HG03135 (cell line): ENCODE data around the gene PLEK.
A peak's percentile ranks its signal among the peaks of the same experiment; 100 is the strongest.

Experiments
- ATAC-seq: cut with Tn5 transposase; IDR thresholded peaks from one replicate; pipeline ENCODE4 v1.9.1; 2021; ENCODE audit warnings: mild to moderate bottlenecking, moderate library complexity; ENCODE audit not compliant: unreplicated experiment

The PLEK gene

GRCh38 chr2:68414452-68414851 is 49.4 kb downstream of the PLEK start:
- no peak for ATAC-seq

GRCh38 chr2:68414876-68415275 is 49.8 kb downstream of the PLEK start:
- no peak for ATAC-seq

GRCh38 chr2:68415521-68415920 is 50.4 kb downstream of the PLEK start:
- ATAC-seq = no peak

DNA sequence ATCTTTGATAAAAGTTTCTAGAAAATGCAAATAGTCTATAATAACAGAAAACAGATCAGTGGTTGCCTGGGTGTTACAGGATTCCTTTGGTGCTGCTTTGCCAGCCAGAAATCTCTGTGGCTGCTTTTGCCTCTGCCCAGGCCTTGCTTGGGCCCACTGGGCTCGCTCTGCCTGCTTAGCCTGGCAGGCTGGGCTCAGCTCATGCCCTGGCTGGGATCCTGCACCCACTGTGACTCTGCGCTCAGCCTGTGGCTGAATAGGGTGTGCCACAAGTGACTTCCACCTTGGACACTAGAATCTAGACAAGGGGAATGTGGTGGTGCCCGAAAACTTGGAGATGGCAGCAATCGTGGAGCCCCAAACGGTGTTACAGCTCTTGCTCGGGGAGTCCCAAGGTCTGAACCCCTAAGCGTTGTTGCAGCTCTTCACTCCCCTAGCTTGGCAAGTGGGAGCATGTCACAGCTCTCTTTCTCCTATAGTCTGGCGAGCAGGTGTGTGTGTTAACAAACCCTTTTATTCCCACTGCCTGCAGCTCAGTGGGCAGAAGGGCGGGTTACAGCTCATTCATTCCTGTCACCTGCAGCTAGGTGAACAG is 51.1 kb downstream of the PLEK start:
- ATAC-seq = no peak

GRCh38 chr2:68417926-68418325 is 52.8 kb downstream of the PLEK start:
- no peak for ATAC-seq

DNA sequence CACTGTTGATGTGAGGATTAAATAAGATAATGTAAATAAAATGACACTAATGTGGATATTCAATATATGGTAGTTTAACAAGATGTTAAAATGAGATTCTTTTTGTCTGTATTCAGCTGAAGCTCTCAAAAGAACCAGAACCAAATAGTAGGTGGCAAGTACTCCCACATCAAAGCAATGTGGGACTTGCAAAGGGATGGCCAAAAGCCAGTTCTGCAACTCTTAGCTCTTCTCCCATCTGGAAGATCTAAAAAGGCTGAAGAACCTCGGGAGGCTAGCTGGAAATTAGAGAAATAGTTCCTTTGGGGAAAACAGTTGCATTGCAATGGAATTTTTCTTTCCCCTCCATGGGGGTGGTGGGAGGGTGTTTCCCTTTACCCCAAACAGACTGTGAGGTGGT is 53.3 kb downstream of the PLEK start:
- no peak for ATAC-seq

- ATAC-seq = no peak
Measured at GRCh38 chr2:68418855-68419254, 53.8 kb downstream of the PLEK start.

GRCh38 chr2:68420254-68420910 is 55.3 kb downstream of the PLEK start:
- ATAC-seq = no peak

GRCh38 chr2:68423966-68424650 is 59.0 kb downstream of the PLEK start:
- peak; percentile 80 for ATAC-seq

DNA sequence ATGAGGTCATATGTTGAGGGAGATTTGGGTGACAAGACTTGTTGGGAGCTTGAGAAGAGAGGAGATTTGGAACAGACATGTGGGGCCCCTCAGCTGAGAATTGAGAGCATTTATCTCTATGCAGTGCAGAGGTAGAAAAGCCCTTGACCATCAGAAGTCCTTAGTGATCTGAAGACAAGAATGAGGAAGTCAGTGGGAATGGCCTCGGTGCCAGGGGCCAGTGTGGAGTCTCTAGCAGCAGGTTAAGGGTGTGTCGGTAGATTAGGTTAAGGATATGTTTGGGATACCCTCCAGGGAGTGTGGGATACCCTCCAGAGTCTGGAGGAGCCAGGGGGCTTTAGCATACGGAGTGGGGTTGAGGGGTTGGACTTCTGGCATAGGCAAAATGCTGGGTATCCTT is 60.4 kb downstream of the PLEK start:
- no peak for ATAC-seq

DNA sequence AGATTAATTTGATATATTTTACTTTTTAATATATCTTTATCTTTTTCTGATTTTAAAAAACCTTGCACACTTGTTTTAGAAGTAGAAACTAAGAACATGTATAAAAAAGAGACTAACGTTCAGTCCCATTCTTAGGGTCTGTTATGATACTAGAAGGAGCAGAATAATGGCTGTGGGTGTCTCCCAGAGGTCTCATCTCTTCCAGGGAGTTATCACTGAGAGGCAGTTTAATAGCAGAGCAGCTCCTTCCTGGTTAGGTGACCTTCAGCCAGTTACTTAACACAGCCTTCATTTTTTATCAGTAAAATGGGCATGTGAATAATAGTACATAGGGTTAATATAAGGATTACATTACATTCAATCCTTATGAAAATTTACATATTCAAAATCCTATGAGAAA is 61.4 kb downstream of the PLEK start:
- no peak for ATAC-seq

DNA sequence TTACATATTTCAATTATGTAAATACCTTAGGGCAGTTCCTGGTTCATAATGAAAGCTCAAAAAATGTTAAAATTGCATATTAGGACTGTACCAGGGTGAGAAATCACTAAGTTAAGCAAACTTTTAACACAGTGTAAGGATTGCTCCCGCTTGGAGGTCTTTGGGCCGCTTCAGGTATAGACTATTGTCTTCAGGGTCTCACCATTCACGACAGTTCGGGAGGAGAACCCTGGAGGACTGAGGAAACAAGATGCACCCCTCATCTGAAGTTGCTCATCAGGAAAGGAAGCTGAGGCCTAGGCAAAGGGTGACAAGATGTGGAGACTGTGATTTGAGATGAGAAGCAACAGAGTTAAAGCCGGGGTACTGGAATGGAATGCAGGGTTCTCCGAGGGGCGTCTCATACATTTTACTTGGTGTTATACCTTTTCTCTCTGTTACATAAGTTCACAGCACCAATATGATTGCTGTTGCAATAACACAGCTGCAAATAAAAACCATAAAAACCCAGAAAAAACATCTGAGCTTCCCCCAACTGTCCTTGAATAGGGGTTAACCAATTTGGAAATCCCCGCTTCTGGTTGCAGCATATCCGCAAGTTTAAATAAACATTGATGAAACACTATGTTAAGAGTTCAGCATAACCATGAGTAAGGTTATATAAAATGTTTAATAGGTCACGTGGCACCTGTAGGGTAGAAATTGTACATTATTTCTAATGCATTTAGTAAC is 61.9 kb downstream of the PLEK start:
- ATAC-seq = peak; percentile 39

- ATAC-seq = no peak
Measured at GRCh38 chr2:68428126-68428525, 63.0 kb downstream of the PLEK start.

- no peak for ATAC-seq
Measured at GRCh38 chr2:68428746-68429145, 63.7 kb downstream of the PLEK start.

GRCh38 chr2:68429311-68429826 is 64.3 kb downstream of the PLEK start:
- ATAC-seq = no peak

DNA sequence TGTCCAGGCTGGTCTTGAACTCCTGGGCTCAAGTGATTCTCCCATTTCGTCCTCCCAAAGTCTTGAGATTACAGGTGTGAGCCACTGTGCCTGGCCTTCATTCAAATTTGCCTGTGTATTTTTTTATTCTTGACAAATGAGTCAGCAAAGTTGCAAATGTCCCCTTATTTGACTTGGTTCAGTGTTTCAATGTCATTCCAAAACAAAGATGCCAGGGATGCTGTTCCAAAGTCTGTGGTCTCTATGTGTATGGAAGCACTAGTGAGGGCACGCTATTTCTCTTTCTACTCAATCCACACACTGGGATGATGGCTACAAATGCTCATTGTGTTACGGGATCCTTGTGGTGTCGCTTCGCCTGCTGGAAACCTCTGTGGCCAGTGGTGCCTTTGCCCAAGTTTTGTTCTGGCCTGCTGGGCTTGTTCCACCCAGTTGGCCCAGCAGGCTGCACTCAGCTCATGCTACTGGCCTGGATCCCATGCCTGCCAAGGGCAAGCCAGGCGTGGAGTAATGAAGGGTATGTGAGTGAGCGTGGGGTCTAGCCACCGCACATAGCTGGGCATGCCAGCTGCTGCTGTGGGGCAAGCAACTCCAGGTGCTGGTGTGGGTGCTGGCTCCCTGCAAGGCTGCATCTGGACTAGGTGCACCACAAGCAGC is 66.4 kb downstream of the PLEK start:
- no peak for ATAC-seq

GRCh38 chr2:68432696-68433658 is 67.9 kb downstream of the PLEK start:
- ATAC-seq = no peak

DNA sequence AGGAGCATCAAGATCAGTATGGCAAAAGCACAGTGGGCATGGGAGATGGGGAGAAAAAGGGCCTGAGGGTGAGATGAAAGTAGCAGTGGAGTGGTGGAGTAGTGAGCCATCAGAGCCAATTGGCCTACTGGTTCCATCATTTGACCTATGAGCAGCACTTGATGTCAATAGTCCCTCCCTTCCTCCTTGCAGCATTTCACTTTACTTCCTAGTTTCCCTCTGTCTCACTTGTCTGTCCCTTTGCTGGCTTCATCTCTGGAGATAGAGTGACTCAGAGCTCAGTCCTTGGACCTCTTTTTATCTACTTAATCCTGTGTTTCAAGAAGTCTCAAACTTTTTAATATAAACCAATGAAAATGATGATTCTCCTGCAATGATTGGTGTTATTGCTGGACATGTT is 69.9 kb downstream of the PLEK start:
- no peak for ATAC-seq

DNA sequence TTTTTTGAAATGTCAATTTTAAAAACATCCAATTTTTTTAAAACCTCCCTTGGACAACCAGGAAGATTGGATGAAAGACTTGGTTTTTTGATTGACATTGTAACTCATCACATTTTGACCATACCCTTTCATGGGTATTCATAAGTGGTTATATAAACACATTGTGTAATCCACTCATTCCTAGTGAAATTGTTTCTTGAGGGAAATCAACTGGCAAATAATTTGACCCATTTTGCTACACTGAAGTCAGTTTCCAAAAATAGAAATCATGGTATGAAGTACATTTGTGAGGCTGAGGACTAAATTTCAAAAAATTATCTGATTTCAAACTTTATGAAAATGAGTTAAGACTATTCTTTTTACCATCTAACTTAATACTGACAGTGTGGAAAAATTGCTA is 70.5 kb downstream of the PLEK start:
- no peak for ATAC-seq

DNA sequence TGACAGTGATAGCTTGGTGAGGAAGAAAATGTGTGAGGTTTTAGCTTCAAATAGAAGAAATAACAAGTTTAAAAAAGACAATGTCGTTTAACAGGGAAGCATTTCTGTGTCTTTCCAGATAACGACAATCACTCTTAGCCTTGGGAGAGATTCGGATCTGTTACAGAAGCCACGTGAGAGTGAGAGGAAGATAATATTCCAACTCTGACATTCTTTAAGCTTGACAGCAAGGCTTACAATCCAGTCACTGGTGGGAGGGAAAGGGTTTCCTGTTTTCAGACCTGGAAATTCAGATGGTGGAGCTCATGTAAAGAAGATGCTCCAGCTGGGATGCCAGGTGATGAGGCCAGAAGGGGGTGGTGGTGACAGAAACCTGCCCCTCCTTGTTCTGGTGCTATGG is 71.2 kb downstream of the PLEK start:
- ATAC-seq = no peak
